Measurements from ENCODE around the gene CAMK2B. TPM values are rescaled to one million over a fixed set of nuclear protein-coding genes. Genes with fewer than 3 reads are reported as not detected.

CAMK2B gene
- total RNA-seq, 1 experiment from 2014 or later = 0.34 TPM

DNA sequence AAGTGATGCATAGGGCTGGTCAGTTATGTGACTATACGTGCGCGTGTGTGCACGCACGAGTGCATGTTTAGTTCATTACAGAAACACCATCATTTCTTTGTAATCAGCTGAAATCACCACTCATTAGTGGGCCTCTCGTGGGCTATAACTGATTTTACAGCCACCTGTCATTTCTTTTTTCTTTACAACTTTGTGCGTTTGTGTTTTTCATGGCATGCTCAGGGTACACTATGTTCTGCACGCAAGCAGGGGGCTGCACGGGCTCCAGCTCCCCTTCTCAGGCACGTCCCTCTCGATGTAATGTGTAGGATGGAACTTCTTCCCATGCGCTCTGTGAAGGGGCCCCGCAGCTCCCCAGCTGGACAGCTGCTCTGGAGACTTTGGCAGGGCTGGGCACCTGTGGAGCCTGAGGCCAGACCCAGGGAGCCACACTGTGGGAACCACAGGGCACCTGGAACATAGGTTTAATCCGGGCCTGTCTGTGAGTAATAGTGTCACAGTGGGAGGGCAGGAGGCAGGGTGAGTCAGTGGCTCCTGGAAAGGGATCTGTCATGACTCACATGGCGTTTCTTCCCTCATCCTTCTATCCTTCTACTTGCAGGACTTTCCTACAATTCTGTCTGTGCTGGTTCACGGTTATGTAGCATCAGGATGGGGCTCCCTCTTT, 141.1 kb downstream of the CAMK2B start:
- H3K4me2 ChIP-seq (ENCODE audit: low read length) = peak overlapping the region; percentile 70
- H3K9ac ChIP-seq (ENCODE audit: low read length) = peak overlapping the region; percentile 28
- H3K27me3 ChIP-seq (ENCODE audit: insufficient read depth, low read length) = no peaks in the 10 kb centered on the region
- ChIA-PET RAD21 (ENCODE audit: low non-redundant PET in 1 of 2, low total read pairs in 2 of 2, uncharacterized antibody in 2 of 2, unreplicated experiment in 2 of 2) (no interaction called here), CTCF (no interaction called here), POLR2A (no interaction called here)
- peaks cover 5 to 11% of the 10 kb centered on the region in 2 experiments; a peak in 2 of 4 replicates for H3K9me3 ChIP-seq (ENCODE audit: control insufficient read depth in 1 of 2, insufficient read depth in 1 of 2, low read depth in 1 of 2, low read length in 2 of 2)
- no TSS peak for BruUV-seq (replicated peaks)
- no peaks in the 10 kb centered on the region for H3K36me3 ChIP-seq (ENCODE audit: control insufficient read depth in 1 of 2, insufficient read depth in 2 of 2, low read length in 2 of 2)
- peak; percentile 98 for ATAC-seq
- TF ChIP-seq TCF7L2 (IDR thresholded peaks at IDR 0.05; ENCODE audit: borderline replicate concordance, extremely low read depth, insufficient read depth, insufficient read length) = peak; percentile 49
- no peak for TF ChIP-seq EGR1 (IDR thresholded peaks at IDR 0.05; ENCODE audit: low read depth)
- peak; percentile 89 for TF ChIP-seq JUND (IDR thresholded peaks at IDR 0.05)
- TF ChIP-seq SP1 (IDR thresholded peaks at IDR 0.05; ENCODE audit: low read depth) = peak; percentile 75
- TF ChIP-seq, protein P1, sequence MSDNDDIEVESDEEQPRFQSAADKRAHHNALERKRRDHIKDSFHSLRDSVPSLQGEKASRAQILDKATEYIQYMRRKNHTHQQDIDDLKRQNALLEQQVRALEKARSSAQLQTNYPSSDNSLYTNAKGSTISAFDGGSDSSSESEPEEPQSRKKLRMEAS (IDR thresholded peaks at IDR 0.05) = peak; percentile 74
- peak; percentile 21; the same call in 1 of the 2 replicates for TF ChIP-seq RAD21 (IDR thresholded peaks at IDR 0.05; ENCODE audit: low read depth)
- peak; percentile 41; the same call in 1 of the 2 replicates for TF ChIP-seq SIN3A (IDR thresholded peaks at IDR 0.05; ENCODE audit: low read depth)
- TF ChIP-seq ZNF274 (IDR thresholded peaks at IDR 0.05; ENCODE audit: low read depth, low read length) = no peak
- TF ChIP-seq FOSL1 (IDR thresholded peaks at IDR 0.05; ENCODE audit: low read depth) = peak; percentile 95
- DNase-seq (ENCODE audit: low read depth, low spot score) = peak; percentile 78
- H3K4me1 ChIP-seq (ENCODE audit: control insufficient read depth in 1 of 2, insufficient read depth in 2 of 2, low read length in 2 of 2) = peaks cover 18 to 19% of the 10 kb centered on the region in 2 experiments
- H3K9me2 ChIP-seq (ENCODE audit: insufficient read depth) = no peaks in the 10 kb centered on the region
- peak overlapping the region; percentile 39 for H3K27ac ChIP-seq (ENCODE audit: low read depth, low read length)
- no peaks in the 10 kb centered on the region for H3K79me2 ChIP-seq (ENCODE audit: insufficient read depth, low read length)
- peak overlapping the region in 1 of 2 experiments; percentile 26; a peak in 1 of 4 replicates for H3K4me3 ChIP-seq (replicated peaks in 1 of 2; ENCODE audit: low read depth in 1 of 2, low read length in 2 of 2)
- no peaks in the 10 kb centered on the region for H4K20me1 ChIP-seq (ENCODE audit: insufficient read depth)
- intact Hi-C loops (cut with micrococcal nuclease) = loop anchor here (5.0 kb wide), 1 partner anchor 37 kb away; no protein-coding TSS in a partner anchor
- peak overlapping the region; percentile 51 for H2AFZ ChIP-seq (ENCODE audit: low read depth, low read length, poor library complexity, severe bottlenecking)

DNA sequence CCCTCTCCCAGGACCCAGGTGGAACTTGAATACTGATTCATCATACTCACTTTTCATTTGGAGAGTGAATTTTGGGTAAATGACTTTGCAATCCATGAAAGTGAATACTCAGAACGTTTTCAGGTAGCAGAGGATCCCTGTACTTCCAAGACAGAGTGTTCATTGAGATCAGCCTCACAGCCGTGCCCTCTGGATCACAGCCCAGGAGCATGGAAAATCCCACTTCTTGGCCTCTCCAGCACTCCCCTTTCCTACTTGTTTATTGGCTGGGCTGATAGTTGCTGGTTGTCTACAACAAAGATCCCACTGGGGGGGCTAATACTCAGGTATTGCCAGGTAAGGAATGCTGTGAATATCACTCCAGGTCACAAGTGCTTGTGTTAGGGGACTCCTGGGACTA, 142.0 kb downstream of the CAMK2B start:
- Histone ChIP-seq H3K27ac (ENCODE audit: low read depth, low read length) (no peak overlapping the region), H3K4me2 (ENCODE audit: low read length) (no peak overlapping the region), H3K9ac (ENCODE audit: low read length) (no peak overlapping the region), H3K27me3 (ENCODE audit: insufficient read depth, low read length) (no peaks in the 10 kb centered on the region), H3K4me1 (ENCODE audit: control insufficient read depth in 1 of 2, insufficient read depth in 2 of 2, low read length in 2 of 2) (peaks cover 18 to 19% of the 10 kb centered on the region in 2 experiments), H4K20me1 (ENCODE audit: insufficient read depth) (no peaks in the 10 kb centered on the region), H3K9me3 (ENCODE audit: control insufficient read depth in 1 of 2, insufficient read depth in 1 of 2, low read depth in 1 of 2, low read length in 2 of 2) (peaks cover 5 to 11% of the 10 kb centered on the region in 2 experiments; a peak in 2 of 4 replicates), H2AFZ (ENCODE audit: low read depth, low read length, poor library complexity, severe bottlenecking) (no peak overlapping the region), H3K36me3 (ENCODE audit: control insufficient read depth in 1 of 2, insufficient read depth in 2 of 2, low read length in 2 of 2) (no peaks in the 10 kb centered on the region), H3K9me2 (ENCODE audit: insufficient read depth) (no peaks in the 10 kb centered on the region), H3K79me2 (ENCODE audit: insufficient read depth, low read length) (no peaks in the 10 kb centered on the region), H3K4me3 (replicated peaks in 1 of 2; ENCODE audit: low read depth in 1 of 2, low read length in 2 of 2) (no peak overlapping the region)
- ChIA-PET POLR2A (no interaction called here), RAD21 (ENCODE audit: low non-redundant PET in 1 of 2, low total read pairs in 2 of 2, uncharacterized antibody in 2 of 2, unreplicated experiment in 2 of 2) (no interaction called here), CTCF (no interaction called here)
- ATAC-seq (no peak), DNase-seq (ENCODE audit: low read depth, low spot score) (no peak)
- no TSS peak for BruUV-seq (replicated peaks)
- intact Hi-C loops (cut with micrococcal nuclease) = loop anchor here (5.0 kb wide), 1 partner anchor 36 kb away; no protein-coding TSS in a partner anchor
- TF ChIP-seq ZNF274 (IDR thresholded peaks at IDR 0.05; ENCODE audit: low read depth, low read length) = no peak
- TF ChIP-seq, protein P1 (IDR thresholded peaks at IDR 0.05) = no peak
- TF ChIP-seq, protein P2, sequence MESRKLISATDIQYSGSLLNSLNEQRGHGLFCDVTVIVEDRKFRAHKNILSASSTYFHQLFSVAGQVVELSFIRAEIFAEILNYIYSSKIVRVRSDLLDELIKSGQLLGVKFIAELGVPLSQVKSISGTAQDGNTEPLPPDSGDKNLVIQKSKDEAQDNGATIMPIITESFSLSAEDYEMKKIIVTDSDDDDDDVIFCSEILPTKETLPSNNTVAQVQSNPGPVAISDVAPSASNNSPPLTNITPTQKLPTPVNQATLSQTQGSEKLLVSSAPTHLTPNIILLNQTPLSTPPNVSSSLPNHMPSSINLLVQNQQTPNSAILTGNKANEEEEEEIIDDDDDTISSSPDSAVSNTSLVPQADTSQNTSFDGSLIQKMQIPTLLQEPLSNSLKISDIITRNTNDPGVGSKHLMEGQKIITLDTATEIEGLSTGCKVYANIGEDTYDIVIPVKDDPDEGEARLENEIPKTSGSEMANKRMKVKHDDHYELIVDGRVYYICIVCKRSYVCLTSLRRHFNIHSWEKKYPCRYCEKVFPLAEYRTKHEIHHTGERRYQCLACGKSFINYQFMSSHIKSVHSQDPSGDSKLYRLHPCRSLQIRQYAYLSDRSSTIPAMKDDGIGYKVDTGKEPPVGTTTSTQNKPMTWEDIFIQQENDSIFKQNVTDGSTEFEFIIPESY (IDR thresholded peaks at IDR 0.05; ENCODE audit: extremely low read depth, insufficient replicate concordance, low read length) = no peak
- no peak for TF ChIP-seq ZFX (IDR thresholded peaks at IDR 0.05)
- no peak for TF ChIP-seq SP1 (IDR thresholded peaks at IDR 0.05; ENCODE audit: low read depth)
- TF ChIP-seq SIN3A (IDR thresholded peaks at IDR 0.05; ENCODE audit: low read depth) = no peak
- TF ChIP-seq EZH2 (IDR thresholded peaks at IDR 0.05) = no peak
- no peak for TF ChIP-seq EZH2phosphoT487 (IDR thresholded peaks at IDR 0.05; ENCODE audit: borderline replicate concordance)
